NT2/D1 (cell line): ENCODE results near the gene TMEM183A.

Source experiments
- DNase-seq: peaks from one replicate; pipeline ENCODE4 v3.0.0-alpha.2; 2011; ENCODE audit warnings: low read depth, low spot score
- H3K27me3 ChIP-seq: 2 replicates; pipeline ENCODE4 v1.6.0; 2011; ENCODE audit warnings: mild to moderate bottlenecking; ENCODE audit not compliant: insufficient read length, insufficient read depth
- H3K36me3 ChIP-seq: 2 replicates; pipeline ENCODE4 v1.6.1; 2011; ENCODE audit warnings: mild to moderate bottlenecking, low read length, mixed read lengths; ENCODE audit not compliant: insufficient read depth, insufficient read length
- H3K4me1 ChIP-seq: 2 replicates; pipeline ENCODE4 v1.5.1; 2011; ENCODE audit not compliant: insufficient read depth, insufficient read length
- H3K4me3 ChIP-seq: 2 replicates; pipeline ENCODE4 v1.5.1; 2011; ENCODE audit warnings: low read depth; ENCODE audit not compliant: insufficient read length
- H3K9ac ChIP-seq: 2 replicates; pipeline ENCODE4 v1.6.0; 2011; ENCODE audit warnings: low read depth; ENCODE audit not compliant: insufficient read length
- H3K9me3 ChIP-seq: 2 replicates; pipeline ENCODE4 v1.5.1; 2011; ENCODE audit warnings: mild to moderate bottlenecking, low read length; ENCODE audit not compliant: insufficient read depth
- SUZ12 ChIP-seq: IDR thresholded peaks from 2 replicates; pipeline ENCODE4 v1.6.1; 2011; ENCODE audit not compliant: insufficient read length, insufficient read depth; ENCODE audit errors: extremely low read depth
- YY1 ChIP-seq: IDR thresholded peaks from 2 replicates; pipeline ENCODE4 v1.6.1; 2011; ENCODE audit not compliant: insufficient read length, insufficient read depth
- ZNF274 ChIP-seq: IDR thresholded peaks from 2 replicates; pipeline ENCODE4 v1.6.1; 2011; ENCODE audit warnings: mild to moderate bottlenecking, low read depth, low read length

The TMEM183A gene, protein sequence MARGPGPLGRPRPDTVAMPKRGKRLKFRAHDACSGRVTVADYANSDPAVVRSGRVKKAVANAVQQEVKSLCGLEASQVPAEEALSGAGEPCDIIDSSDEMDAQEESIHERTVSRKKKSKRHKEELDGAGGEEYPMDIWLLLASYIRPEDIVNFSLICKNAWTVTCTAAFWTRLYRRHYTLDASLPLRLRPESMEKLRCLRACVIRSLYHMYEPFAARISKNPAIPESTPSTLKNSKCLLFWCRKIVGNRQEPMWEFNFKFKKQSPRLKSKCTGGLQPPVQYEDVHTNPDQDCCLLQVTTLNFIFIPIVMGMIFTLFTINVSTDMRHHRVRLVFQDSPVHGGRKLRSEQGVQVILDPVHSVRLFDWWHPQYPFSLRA

DNA sequence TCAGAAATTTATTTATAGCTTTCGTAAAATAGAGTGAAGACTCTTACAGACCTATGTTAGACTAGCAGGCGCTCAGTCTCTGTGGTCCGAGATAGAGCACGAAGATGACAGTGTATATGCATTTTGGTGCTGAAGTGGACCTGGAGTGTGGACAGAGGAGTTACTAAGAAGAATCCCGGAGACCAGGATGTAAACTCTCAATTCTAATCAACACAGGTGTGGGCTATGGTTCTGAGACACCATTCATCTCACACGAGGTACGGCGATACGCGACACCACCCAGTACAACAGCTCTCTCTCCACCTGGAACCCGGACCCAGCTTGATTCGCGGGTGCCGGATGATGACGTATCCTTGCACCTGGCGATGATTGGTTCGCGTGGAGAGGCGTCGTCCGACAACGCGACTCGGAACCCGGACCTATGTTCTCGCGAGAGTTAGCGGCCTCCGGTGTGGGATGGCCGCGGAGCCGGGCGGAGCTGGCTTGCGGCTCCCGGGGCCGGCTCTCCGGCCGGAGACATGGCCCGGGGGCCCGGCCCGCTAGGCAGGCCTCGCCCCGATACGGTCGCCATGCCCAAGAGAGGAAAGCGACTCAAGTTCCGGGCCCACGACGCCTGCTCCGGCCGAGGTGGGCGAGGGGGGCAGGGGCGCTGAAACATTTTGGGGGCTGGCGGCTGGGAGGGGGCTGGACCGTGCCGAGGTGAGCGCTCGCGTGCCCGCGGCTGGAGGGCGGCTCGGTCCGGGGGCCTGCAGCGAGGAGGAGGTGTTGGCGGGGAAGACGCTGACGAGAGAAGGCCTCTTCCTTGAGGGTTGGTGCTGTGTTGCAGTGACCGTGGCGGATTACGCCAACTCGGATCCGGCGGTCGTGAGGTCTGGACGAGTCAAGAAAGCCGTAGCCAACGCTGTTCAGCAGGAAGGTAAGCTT, at the start of gene TMEM183A:
Gene TMEM183A, plus strand, starts transcription at position 427 of the 924 bp plus-strand sequence. Its CDS starts 92 bp downstream, at position 519.
- Histone ChIP-seq H3K36me3 (peaks cover 38% of the 10 kb centered on the region), H3K9me3 (no peaks in the 10 kb centered on the region), H3K4me3 (peak within 1 kb of the TSS; percentile 97), H3K9ac (peak within 1 kb of the TSS; percentile 98), H3K4me1 (peaks cover 4% of the 10 kb centered on the region), H3K27me3 (no peaks in the 10 kb centered on the region)
- TF ChIP-seq YY1 (peak; percentile 32), SUZ12 (no peak)
- DNase-seq, result peak; percentile 99

DNA sequence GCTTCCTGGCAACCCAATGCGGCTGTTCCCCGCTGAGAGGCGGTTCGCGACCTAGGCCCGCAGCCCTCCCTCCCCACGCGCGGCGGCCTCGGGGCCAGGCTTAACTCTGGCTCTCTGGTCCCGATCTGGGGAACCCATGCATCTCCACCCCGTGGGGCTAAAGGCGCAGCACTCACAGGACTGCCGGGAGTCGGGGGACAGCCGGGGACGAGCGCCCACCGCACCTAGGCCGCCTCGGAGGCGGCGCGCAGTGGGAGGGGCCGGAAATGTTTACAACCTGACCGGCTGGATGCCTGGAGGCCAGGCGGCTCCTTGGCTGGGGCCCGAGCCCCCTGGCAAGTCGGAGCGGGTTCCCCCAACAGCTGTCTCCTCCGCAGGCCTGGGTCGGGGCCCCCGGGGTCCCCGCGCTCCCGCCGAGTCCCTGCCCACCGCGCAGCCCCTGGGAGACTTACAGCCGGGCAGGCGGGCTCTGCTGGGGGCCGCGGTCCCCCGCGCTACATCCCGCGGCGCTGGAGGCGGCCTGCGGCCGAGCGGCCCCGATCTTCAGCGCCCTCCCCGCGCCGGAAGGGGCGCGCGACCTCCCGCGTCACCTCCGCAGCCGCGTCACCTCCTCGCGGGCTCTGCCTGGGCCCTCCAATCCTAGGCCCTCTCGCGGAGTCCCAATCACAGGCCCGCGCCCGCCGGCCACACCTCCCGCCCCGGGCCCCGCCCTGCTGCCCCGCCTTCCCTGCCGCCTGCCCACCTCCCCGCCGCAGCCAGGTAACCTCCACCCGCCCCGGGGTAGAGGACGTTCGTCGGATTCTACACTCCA, 49.2 kb upstream of the TMEM183A start, which contains the start of gene ADIPOR1:
Gene ADIPOR1, minus strand, starts transcription at position 580 of the 811 bp plus-strand sequence. CDS start 7,242 bp downstream, outside the sequence.
- H3K27me3 ChIP-seq, result peaks cover 3% of the 10 kb centered on the region
- peaks cover 52% of the 10 kb centered on the region for H3K36me3 ChIP-seq
- DNase-seq, result peak; percentile 86
- TF ChIP-seq YY1, result no peak
- no peak for TF ChIP-seq ZNF274
- TF ChIP-seq SUZ12, result no peak
- H3K4me3 ChIP-seq, result peak within 1 kb of the TSS; percentile 90
- H3K9ac ChIP-seq, result peak within 1 kb of the TSS; percentile 91
- H3K9me3 ChIP-seq, result no peaks in the 10 kb centered on the region
- H3K4me1 ChIP-seq, result no peaks in the 10 kb centered on the region

- Histone ChIP-seq H3K4me1 (no peaks in the 10 kb centered on the region), H3K9me3 (no peaks in the 10 kb centered on the region), H3K27me3 (peaks cover 3% of the 10 kb centered on the region), H3K9ac (peak overlapping the region; percentile 87), H3K36me3 (peaks cover 58% of the 10 kb centered on the region), H3K4me3 (peak overlapping the region; percentile 65)
- TF ChIP-seq YY1 (no peak), ZNF274 (no peak), SUZ12 (no peak)
- no peak for DNase-seq
Observed at GRCh38 chr1:202958544-202959275, 48.5 kb upstream of the TMEM183A start.

GRCh38 chr1:202959276-202959620, 47.9 kb upstream of the TMEM183A start:
- H3K9me3 ChIP-seq, result no peaks in the 10 kb centered on the region
- no peak overlapping the region for H3K4me3 ChIP-seq
- no peak overlapping the region for H3K9ac ChIP-seq
- H3K4me1 ChIP-seq, result no peaks in the 10 kb centered on the region
- DNase-seq, result no peak
- H3K36me3 ChIP-seq, result peaks cover 57% of the 10 kb centered on the region
- peaks cover 3% of the 10 kb centered on the region for H3K27me3 ChIP-seq
- no peak for TF ChIP-seq ZNF274
- no peak for TF ChIP-seq YY1
- TF ChIP-seq SUZ12, result no peak

DNA sequence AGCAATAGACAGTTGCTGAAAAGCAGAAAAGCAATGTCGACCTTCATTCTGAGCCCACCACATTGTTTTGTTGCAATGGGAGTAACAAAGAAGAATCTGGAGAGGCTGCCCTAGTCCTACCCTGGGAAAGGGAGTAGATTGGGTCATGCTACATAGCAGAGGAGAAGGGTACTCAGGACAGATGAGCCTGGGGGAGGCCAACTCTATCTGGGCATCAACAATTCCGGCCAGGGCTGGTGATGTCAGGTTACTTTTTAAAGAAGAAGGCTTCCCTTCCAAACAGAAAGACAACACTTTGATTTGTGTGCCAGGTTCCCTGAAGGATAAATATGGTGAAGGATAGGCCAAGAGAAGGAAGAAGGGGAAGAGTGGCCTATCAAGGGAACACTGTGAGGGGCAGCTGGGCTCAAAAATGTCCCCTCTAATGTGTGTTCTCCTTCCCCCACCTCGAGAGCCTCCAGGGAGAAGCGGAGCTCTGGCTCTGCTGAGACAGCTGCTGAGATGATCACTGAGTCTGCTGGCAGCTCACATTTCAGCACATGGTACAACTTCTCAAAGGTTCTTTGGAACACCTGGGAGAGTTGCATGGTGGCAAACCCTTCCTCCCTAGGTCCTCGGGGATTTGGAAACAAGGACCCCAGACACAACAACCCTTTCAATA, 45.8 kb upstream of the TMEM183A start:
- Histone ChIP-seq H3K36me3 (peaks cover 57% of the 10 kb centered on the region), H3K4me3 (no peak overlapping the region), H3K27me3 (peaks cover 3% of the 10 kb centered on the region), H3K9me3 (no peaks in the 10 kb centered on the region), H3K9ac (no peak overlapping the region), H3K4me1 (peaks cover 2% of the 10 kb centered on the region)
- no peak for TF ChIP-seq SUZ12
- no peak for TF ChIP-seq YY1
- no peak for TF ChIP-seq ZNF274
- DNase-seq, result no peak

- H3K9me3 ChIP-seq, result no peaks in the 10 kb centered on the region
- TF ChIP-seq YY1, result no peak
- no peak for TF ChIP-seq SUZ12
- no peak for TF ChIP-seq ZNF274
- H3K9ac ChIP-seq, result no peak overlapping the region
- peaks cover 6% of the 10 kb centered on the region for H3K4me1 ChIP-seq
- DNase-seq, result no peak
- H3K4me3 ChIP-seq, result no peak overlapping the region
- H3K36me3 ChIP-seq, result peaks cover 54% of the 10 kb centered on the region
- H3K27me3 ChIP-seq, result peaks cover 5% of the 10 kb centered on the region
Observed at GRCh38 chr1:202964791-202965410, 42.3 kb upstream of the TMEM183A start.
